NCI-H2107 (cell line): Measurements from ENCODE around the gene SERPINB1.

Experiments used
- DNase-seq: peaks from one replicate; lab custom pipeline; 2025; lab: John Stamatoyannopoulos, UW

SERPINB1 gene

GRCh38 chr6:2848851-2849250 lies 7.2 kb upstream of the SERPINB1 start:
- DNase-seq, result no peak

GRCh38 chr6:2845880-2846208 lies 4.2 kb upstream of the SERPINB1 start:
- no peak for DNase-seq

GRCh38 chr6:2844008-2844407 lies 2.3 kb upstream of the SERPINB1 start:
- DNase-seq, result no peak

- DNase-seq, result no peak
These were observed 1.6 kb upstream of the SERPINB1 start for GRCh38 chr6:2843138-2843740.

GRCh38 chr6:2842139-2842552 lies 483 bp upstream of the SERPINB1 start:
- DNase-seq, result no peak

- DNase-seq, result no peak
These were observed 958 bp downstream of the SERPINB1 start for GRCh38 chr6:2840749-2841061.

- DNase-seq, result no peak
These were observed 1.5 kb downstream of the SERPINB1 start for GRCh38 chr6:2839982-2840748.

GRCh38 chr6:2839195-2839981 lies 2.3 kb downstream of the SERPINB1 start:
- no peak for DNase-seq

- no peak for DNase-seq
These were observed 3.4 kb downstream of the SERPINB1 start for GRCh38 chr6:2838251-2838650.

- no peak for DNase-seq
These were observed 7.4 kb downstream of the SERPINB1 start for GRCh38 chr6:2834262-2834661.

GRCh38 chr6:2831392-2831791 lies 10.3 kb downstream of the SERPINB1 start:
- DNase-seq, result no peak

- DNase-seq, result no peak
These were observed 11.5 kb downstream of the SERPINB1 start for GRCh38 chr6:2830183-2830582.

- no peak for DNase-seq
These were observed 12.4 kb downstream of the SERPINB1 start for GRCh38 chr6:2829253-2829652.

GRCh38 chr6:2828629-2829028 lies 13.0 kb downstream of the SERPINB1 start:
- no peak for DNase-seq

- no peak for DNase-seq
These were observed 14.5 kb downstream of the SERPINB1 start for GRCh38 chr6:2827142-2827541.

- DNase-seq, result no peak
These were observed 15.5 kb downstream of the SERPINB1 start for GRCh38 chr6:2826131-2826530.

GRCh38 chr6:2823104-2823850 lies 18.4 kb downstream of the SERPINB1 start:
- DNase-seq, result no peak

- no peak for DNase-seq
These were observed 20.1 kb downstream of the SERPINB1 start for GRCh38 chr6:2821554-2821953.

GRCh38 chr6:2820415-2820814 lies 21.2 kb downstream of the SERPINB1 start:
- no peak for DNase-seq

GRCh38 chr6:2819978-2820377 lies 21.7 kb downstream of the SERPINB1 start:
- no peak for DNase-seq

- DNase-seq, result no peak
These were observed 22.5 kb downstream of the SERPINB1 start for GRCh38 chr6:2819115-2819514.

- DNase-seq, result no peak
These were observed 23.1 kb downstream of the SERPINB1 start for GRCh38 chr6:2818593-2818992.
